HG03175 (cell line): ENCODE results near the gene PREPL.
"Not testable (repeated sequence)": the region's sequence is repeated elsewhere in the genome, so short reads cannot be mapped to it uniquely, and the experiment has no call there.

Experiments
- ATAC-seq: cut with Tn5 transposase; IDR thresholded peaks from one replicate; pipeline ENCODE4 v1.9.1; 2021; ENCODE audit warnings: mild to moderate bottlenecking, moderate library complexity; ENCODE audit not compliant: unreplicated experiment

Gene PREPL

GRCh38 chr2:44349506-44349905, 11.8 kb downstream of the PREPL start:
- no peak for ATAC-seq

- no peak for ATAC-seq
These were observed 12.9 kb downstream of the PREPL start for GRCh38 chr2:44348400-44348799.

GRCh38 chr2:44347526-44347925, 13.8 kb downstream of the PREPL start:
- no peak for ATAC-seq

DNA sequence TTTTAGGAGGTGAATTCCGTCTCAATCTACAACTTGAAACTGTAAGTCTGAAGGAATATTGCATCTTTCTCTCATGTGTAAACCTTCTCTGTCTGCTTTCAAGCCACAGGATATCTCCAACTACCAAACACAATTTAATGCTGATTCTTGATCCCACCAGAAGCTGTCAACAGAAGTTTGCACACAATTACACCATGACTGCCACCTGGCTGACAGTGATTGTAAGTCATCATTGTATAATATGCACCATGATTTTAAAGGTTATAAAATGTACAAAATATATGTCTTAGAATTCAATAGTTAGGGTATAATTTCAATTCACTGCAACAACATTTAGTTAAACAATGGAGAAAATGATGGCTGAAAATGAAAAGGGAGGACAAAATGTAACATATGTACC, 18.4 kb downstream of the PREPL start:
- no peak for ATAC-seq

DNA sequence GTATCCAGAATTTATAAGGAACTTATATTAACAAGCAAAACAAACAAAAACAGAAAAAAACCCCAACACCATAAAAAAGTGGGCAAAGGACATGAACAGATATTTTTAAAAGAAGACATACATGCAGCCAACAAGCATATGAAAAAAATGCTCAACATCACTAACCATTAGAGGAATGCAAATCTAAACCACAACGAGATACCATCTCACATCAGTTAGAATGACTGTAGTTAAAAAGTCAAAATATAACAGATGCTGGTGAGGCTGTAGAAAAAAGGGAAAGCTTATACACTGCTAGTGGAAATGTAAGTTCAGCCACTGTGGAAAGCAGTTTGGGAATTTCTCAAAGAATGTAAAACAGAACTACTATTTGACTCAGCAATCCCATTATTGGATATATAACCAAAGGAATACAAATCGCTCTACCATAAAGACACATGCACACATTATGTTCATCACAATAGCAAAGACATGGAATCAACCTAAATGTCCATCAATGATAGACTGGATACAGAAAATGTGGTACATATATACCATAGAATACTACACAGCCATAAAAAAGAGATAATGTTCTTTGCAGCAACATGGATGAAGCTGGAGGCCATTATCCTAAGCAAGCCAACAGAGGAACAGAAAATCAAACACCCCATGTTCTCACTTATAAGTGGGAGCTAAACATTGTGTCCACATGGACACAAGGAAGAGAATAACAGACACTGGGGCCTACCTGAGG, 25.3 kb downstream of the PREPL start:
- no peak for ATAC-seq

DNA sequence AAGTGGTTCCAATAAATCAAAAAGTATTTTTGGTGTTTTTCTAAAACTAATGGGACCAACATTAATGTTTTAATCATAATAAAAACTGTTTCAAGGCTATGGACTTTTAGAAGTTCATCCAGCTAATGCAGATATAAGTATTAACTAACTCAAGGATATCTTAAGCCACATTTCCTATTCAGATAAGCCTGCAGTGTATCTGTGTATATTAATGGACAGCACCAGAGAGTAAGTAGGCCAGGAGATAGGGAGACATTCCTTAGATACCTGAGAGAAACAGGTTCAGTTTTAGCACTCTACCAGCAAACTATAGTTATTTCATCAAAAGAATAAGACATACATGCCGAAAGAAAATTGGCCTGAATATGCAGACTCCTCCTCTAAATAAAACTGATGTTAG, 27.3 kb downstream of the PREPL start:
- ATAC-seq = no peak

- no peak for ATAC-seq
These were observed 30.5 kb downstream of the PREPL start for GRCh38 chr2:44330801-44331200.

- no peak for ATAC-seq
These were observed 32.0 kb downstream of the PREPL start for GRCh38 chr2:44329343-44329742.

- no peak for ATAC-seq
These were observed 32.5 kb downstream of the PREPL start for GRCh38 chr2:44328750-44329149.

DNA sequence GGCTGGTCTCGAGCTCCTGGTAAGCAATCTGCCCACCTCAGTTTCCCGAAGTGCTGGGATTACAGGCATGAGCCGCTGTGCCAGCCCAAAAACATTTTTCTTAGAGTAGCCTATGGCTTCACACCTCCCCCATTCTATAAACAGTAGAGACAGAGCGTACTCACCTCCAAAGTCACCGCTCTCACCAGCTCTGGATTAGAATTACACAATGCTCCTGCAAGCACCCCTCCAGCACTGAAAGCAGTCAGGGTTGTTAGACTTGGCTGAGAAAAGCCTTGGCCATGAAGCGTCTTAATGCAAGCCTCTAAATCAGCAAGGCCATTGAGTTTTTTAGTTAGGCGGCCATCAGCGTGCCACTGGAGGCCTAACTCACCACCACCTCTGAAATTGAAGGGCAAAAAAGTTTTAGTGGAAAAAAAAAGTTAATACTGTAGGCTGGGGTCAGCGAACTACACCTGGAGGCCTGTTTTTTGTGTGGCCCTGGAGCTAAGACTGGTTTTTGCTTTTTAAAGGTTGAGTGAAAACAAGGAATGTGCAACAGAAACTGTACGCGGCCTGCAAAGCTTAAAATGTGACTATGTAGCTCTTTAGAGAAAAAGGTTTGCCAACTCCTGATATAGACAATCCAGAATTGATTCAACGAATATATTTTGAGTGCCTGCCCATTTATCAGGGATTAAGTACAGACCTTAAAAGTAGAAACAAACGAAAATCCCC, 34.6 kb downstream of the PREPL start:
- ATAC-seq = no peak

DNA sequence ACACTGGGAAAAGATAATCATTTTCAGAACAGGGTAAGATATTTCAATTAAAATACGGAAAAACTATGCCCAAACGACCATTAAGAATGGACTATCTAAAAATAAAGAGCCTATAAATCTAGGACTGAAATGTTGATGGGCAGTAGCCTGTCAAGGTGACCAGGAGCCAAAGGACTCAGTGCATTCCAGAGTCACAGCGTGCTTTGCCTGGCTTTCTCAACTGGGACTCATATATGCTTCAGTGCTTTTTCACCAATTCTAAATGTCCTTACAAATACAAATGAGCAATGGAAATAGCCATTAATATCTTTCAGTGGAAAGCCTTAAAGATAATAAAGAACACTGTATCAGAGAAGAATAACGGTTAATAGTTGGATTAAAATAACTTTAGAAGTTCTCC, 35.4 kb downstream of the PREPL start:
- no peak for ATAC-seq

DNA sequence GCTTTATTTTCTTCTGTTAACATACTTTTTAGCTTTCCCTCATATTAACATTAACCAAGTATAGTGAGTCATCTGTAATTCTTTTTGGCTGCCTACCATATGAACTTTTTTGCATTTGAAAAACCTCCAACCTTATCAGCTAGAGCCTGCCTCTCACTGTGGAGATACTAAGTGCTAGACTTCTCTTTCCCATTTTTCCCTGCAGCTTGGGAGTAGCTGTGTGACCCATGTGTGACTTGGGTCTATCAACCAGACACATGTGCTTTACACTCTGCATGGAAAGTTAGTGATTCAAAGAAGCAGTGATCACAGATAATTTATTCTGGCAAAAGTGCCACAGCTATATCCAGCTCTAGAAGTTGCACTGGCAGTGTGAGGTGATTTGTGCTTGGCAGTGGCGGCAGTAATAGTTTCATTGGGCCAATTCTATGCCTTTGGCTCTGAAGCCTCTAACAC, 36.3 kb downstream of the PREPL start:
- no peak for ATAC-seq

GRCh38 chr2:44321360-44321759, 39.9 kb downstream of the PREPL start:
- ATAC-seq = no peak

GRCh38 chr2:44320832-44321231, 40.5 kb downstream of the PREPL start:
- ATAC-seq = no peak

DNA sequence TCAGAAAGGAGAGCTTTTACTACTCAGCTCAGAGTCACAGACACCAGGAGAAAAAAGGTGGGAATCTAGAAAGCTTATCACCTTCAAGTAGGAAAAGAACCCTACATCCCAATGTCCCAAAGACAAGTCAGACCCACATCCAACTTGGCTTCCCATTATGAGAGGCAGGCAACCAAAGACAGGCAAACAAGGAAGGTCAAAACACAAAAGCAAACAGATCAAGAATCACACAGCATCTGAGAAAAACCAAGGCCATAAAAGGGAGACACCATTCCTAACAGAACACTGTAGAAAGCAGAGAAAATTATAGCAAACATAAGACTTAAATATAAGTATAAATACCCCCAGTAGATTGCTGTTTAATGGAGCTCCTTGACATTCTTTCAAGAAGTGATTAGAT, 45.3 kb downstream of the PREPL start:
- ATAC-seq = no peak

- no peak for ATAC-seq
These were observed 46.9 kb downstream of the PREPL start for GRCh38 chr2:44314362-44314761.

DNA sequence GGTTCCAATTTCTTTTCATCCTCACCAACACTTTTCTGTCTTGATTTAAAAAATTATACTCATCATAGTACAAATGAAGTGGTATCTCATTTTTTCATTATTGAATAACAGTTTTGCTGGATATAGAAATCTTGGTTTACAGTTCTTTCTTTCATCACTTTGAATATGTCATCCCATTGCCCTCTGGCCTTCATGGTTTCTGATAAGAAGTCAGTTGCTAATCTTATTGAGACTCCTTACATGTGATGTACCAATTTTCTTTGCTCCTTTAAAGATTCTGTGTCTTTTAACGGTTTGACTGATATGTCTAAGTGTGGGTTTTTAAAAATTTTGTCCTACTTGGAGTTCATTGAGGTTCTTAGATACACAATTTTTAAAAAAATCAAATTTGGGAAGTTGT, 51.0 kb downstream of the PREPL start:
- ATAC-seq = no peak

DNA sequence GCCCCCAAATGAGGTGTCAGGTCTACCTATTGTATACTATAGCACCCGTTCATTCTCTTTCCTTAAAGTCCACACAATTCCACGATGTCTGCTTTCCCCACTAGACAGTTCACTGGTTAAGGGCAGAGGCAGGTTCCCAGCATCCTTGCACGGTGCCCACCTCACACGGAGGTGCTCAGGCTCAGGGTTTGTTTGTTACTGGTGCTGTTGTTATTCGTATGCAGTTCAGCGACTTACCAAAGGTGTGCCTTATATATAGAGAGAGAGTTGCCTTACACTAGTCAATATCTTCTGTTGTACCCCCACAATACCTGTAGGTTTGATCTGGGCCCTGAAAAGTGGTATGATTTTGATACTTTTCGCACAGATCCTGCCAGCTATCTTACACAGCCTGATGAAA, 55.4 kb downstream of the PREPL start:
- ATAC-seq = no peak

GRCh38 chr2:44304258-44304657, 57.0 kb downstream of the PREPL start:
- ATAC-seq = no peak

- not testable (repeated sequence) for ATAC-seq
These were observed 57.5 kb downstream of the PREPL start for GRCh38 chr2:44303766-44304165.

DNA sequence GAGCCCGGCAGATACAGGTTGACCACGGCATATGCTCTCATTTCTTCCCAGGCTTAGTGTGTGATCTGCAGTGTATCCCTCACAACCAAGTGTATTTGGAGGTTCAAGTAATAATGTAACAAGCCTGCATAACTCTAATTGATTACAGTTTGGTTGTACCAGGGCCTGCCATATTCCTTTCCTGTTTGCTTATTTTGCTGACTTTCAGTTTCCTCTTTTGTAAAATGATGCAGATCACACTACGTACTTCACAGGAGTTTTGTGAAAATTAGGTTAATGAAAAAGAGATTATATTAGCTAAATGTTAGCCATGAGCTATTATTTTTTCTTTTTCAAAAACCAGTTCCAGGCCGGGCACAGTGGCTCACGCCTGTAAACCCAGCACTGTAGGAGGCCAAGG, 60.2 kb downstream of the PREPL start:
- no peak for ATAC-seq

DNA sequence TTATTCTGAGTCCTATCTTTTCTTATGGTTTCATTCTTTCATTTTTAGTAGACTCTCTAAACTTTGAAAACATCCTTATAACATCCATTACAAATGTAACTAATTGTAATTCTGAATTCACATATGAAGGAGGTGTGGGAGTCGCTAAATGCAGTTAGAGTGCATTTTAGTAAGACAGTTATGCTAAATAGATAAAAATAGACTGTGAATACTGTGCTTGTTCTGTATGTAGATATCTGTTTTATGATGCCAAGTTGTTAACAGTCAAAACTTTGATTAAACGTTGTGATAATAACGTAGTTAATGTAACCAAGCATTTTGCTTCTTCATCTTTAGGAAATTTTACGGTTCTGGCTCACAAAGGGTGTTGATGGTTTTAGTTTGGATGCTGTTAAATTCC, 61.7 kb downstream of the PREPL start:
- ATAC-seq = no peak

DNA sequence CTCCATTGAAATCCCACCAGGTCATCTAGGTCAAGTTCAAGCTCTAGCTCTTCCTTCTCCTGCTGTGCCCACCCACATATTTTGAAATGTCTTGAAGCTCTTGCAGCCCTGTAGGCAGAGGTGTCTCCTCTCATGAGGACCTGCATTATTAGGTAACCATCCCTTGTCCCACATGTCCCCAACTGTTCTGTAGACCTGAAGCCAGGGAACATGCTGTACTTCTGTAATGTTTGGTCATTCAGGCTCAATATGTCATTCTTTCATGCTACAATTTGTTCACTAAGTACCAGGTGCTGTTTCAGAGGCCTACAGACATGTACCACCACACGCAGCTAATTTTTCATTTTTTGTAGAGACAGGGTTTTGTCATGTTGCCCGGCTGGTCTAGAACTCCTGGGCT, 63.9 kb downstream of the PREPL start:
- no peak for ATAC-seq
